Spinal cord (tissue), 10 donors: ENCODE measurements around the gene PTPN3. TPM values are rescaled to one million over a fixed set of nuclear protein-coding genes. Genes with fewer than 3 reads are reported as not detected.

Experiments used
- DNase-seq, 6 donors: peaks; one replicate each; pipeline versions ENCODE4 v3.0.0 to v3.0.0-alpha.2; 2013 to 2015; ENCODE audit warnings: low spot score in 6 of 6, low read depth in 4 of 6
- H3K27ac ChIP-seq: one replicate; pipeline ENCODE4 v1.5.1; 2013; ENCODE audit warnings: low read depth, low read length, control low read depth
- H3K27me3 ChIP-seq: one replicate; pipeline ENCODE4 v1.6.1; 2013; ENCODE audit warnings: low read length; ENCODE audit not compliant: control insufficient read depth, insufficient read depth
- H3K36me3 ChIP-seq: one replicate; pipeline ENCODE4 v1.6.1; 2013; ENCODE audit warnings: low read length; ENCODE audit not compliant: control insufficient read depth, insufficient read depth
- H3K4me1 ChIP-seq: one replicate; pipeline ENCODE4 v1.6.1; 2013; ENCODE audit warnings: low read length; ENCODE audit not compliant: control insufficient read depth, insufficient read depth
- H3K4me3 ChIP-seq: one replicate; pipeline ENCODE4 v1.5.1; 2013; ENCODE audit warnings: low read depth, low read length, control low read depth
- H3K9me3 ChIP-seq: one replicate; pipeline ENCODE4 v1.6.1; 2013; ENCODE audit warnings: low read length; ENCODE audit not compliant: control insufficient read depth, insufficient read depth
- WGBS: methylation state at CpG from one replicate; pipeline ENCODE4 v1.1.5; 2013; ENCODE audit warnings: missing lambda C conversion rate; ENCODE audit not compliant: insufficient coverage; 5-methylcytosine and 5-hydroxymethylcytosine counted together
- polyA plus RNA-seq, 2 donors: library from polyadenylated mRNA; unstranded; fragments of 120-200 nt; gene quantifications; one replicate each; pipeline ENCODE4 v1.2.1, GENCODE V29; 2013; ENCODE audit not compliant: insufficient read length in 2 of 2
- total RNA-seq, 2 donors: library from RNA; depleted of rRNA in 1 of 2; stranded (reverse); fragments of 120-200 nt in 1 of 2; fragments of >200 nt in 1 of 2; gene quantifications; one replicate each; pipeline versions ENCODE4 v1.2.3 to v1.2.4, GENCODE V29; 2013 to 2014
- donor health status: healthy.

PTPN3 gene
- total and polyA plus RNA-seq, 4 donors, result 2.3 to 8.1 (median 7.1) TPM

DNA sequence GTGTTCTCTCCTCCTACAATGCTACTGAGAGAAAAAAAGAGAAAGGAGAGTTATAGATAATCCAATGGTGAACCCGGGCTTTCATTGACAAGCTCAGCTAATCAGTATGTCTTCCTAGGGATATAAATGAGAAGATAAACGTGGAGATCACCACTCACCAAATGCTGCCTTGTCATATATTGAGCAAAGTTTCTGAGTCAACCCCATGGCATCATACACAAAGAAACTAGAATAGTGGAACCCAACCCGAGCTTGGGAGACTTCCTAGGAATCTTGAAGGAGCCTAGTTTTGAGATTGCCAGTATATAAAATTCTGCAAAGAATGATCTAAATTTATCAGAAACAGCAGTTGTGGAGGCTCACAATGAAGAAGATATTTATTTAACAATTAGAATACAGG, 47.8 kb downstream of the PTPN3 start:
- WGBS, result no CpG with 5 or more reads among the region's 3 CpGs
- Histone ChIP-seq H3K27ac (no peak overlapping the region), H3K4me1 (no peaks in the 10 kb centered on the region), H3K9me3 (no peaks in the 10 kb centered on the region), H3K27me3 (no peaks in the 10 kb centered on the region), H3K4me3 (no peak overlapping the region), H3K36me3 (no peaks in the 10 kb centered on the region)
- DNase-seq, result no peak

DNA sequence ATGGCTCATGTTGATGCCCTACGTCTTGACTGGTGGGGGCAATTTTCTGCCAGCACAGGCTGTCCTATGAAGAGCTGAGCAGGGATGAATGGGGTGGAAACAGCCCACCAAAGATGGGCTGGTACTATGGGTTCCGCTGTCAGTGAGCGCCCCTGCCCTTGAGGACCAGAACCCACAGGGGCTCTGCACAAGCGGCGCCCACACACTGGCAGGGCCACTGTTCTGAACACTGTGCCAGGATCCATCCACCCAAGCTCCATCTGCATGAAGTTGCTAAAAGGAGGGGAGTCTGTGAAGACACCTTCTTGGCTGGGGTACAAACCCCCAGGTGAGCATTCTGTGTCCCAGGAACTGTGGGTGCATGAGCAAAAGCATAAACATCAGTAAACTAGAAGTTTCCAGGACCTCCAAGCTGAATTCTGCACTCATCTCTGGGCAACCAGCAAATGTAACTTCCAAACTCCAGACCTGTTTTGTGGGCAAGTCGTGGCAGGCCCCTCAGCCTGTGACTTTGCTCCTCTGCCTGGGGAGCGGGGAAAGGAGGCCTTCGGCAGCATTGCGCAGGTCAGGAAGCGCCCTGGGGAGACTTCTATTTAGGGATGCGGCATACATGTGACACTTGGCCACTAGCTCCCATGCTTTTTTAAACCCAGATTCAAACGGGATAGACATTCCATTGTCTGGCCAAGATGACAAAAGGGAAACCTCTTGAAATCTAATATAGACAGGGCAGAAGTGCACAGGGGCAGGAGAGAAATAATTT, 48.9 kb downstream of the PTPN3 start:
- Histone ChIP-seq H3K4me1 (no peaks in the 10 kb centered on the region), H3K27ac (no peak overlapping the region), H3K36me3 (no peaks in the 10 kb centered on the region), H3K27me3 (no peaks in the 10 kb centered on the region), H3K4me3 (no peak overlapping the region), H3K9me3 (no peaks in the 10 kb centered on the region)
- no peak for DNase-seq
- WGBS, result 89% methylated on average over 9 of the region's 12 CpGs

DNA sequence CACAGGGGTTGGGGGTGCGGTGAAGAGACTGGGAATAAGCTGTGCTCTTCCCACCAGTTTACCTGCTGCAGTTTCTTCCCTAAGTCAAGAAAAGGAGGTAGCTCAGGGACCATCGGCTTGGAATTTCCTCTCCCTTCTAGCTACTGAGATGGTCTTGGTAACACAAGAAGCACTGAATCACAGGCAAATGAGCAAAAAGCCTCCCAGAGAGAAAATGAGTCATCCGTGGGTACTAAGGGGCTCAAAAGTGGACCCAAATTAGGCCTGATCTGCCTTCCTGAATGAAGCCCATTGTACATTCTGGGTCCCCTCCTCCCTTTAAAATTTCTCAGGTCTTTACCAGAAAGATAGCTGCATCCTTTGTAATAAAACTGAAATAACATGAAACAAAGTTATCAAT, 49.9 kb downstream of the PTPN3 start:
- DNase-seq, result no peak
- Histone ChIP-seq H3K9me3 (no peaks in the 10 kb centered on the region), H3K4me1 (no peaks in the 10 kb centered on the region), H3K4me3 (no peak overlapping the region), H3K27me3 (no peaks in the 10 kb centered on the region), H3K36me3 (no peaks in the 10 kb centered on the region), H3K27ac (no peak overlapping the region)
- 85% methylated on average over 2 of the region's 3 CpGs for WGBS

DNA sequence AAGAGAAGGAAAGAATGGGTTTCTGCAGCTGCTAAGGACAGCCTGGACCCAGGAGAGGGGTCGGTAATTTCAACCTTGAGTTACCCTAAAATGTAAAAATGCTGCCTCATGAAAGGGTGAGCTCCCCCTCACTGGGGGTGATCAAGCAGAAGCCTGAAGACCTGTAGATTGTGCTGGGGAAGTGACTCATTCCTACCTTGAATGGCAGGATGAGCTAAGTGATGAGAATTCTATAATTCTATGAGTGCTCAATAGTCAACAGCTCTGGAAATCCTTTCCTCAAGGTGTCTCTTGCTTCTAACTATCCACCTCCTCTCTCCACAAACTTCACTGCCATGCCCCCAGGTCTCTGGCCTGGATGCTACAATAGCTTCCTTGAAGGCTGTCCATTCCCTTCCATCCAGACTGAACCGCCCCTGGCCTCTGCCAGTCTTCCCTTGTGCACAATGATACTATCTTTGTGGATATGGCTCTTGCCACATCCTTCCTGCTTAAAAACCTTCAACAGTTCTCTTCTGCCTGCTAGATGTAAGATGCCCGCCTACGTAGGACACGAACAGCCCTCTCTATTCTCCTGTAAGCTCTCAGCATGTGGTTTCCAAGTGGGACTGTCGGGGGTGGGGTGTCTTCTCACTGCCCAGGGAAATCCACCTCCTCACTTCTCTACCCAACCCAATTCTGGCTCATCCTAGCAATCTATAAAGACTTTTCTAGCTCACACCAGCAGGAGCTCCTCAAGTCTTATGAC, 50.6 kb downstream of the PTPN3 start:
- Histone ChIP-seq H3K27me3 (no peaks in the 10 kb centered on the region), H3K4me3 (no peak overlapping the region), H3K4me1 (no peaks in the 10 kb centered on the region), H3K36me3 (no peaks in the 10 kb centered on the region), H3K9me3 (no peaks in the 10 kb centered on the region), H3K27ac (no peak overlapping the region)
- WGBS, result 69% methylated on average over 5 of the region's 6 CpGs
- no peak for DNase-seq

DNA sequence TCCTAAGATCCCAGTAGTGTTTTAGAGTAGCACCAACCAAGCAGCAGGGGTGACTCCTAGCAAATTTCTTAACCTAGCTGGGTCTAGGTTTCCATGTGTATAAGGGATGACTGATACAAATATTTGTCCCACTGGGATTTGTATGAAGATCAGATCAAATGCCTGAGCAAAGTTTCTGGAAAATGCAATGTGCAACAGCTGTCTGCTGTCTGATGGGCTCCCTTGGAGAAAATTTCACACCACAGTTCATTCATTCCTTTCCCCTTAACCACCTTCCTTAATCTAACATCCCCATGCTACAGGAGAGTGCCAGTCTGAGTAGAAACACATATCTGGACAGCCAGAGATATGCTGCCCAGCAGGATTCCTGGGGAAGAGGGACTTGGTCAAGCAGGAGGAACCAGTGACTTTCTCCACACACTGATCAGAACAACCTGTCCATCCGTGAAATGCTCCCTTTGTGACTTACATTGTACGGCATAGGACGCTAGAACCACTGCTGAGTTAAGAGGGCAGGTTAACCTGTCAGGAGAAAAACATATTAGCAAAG, 53.3 kb downstream of the PTPN3 start:
- peaks cover 3% of the 10 kb centered on the region for H3K4me1 ChIP-seq
- H3K9me3 ChIP-seq, result no peaks in the 10 kb centered on the region
- no peak overlapping the region for H3K27ac ChIP-seq
- no peak for DNase-seq
- H3K36me3 ChIP-seq, result no peaks in the 10 kb centered on the region
- H3K4me3 ChIP-seq, result no peak overlapping the region
- WGBS, result 96% methylated on average over 3 of the region's 3 CpGs
- H3K27me3 ChIP-seq, result no peaks in the 10 kb centered on the region

DNA sequence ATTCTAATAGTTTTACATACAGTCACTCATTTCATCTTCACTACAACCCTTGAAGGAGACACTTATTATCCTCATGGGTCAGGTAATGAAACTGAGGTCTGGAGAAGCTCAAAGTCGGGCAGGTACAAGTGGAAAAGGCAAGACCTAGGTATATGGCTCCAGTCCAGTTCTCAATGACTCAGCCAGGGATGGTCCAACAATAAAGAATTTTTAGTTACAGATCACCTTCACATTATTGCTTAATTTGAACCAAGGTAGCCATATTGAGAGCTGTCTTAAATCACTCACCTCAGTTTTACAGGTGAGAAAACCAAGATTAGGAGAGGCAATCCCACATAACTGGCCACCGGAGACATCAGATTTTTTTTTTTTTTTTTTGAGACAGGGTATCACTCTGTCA, 55.4 kb downstream of the PTPN3 start:
- no peak overlapping the region for H3K4me3 ChIP-seq
- no peaks in the 10 kb centered on the region for H3K9me3 ChIP-seq

DNA sequence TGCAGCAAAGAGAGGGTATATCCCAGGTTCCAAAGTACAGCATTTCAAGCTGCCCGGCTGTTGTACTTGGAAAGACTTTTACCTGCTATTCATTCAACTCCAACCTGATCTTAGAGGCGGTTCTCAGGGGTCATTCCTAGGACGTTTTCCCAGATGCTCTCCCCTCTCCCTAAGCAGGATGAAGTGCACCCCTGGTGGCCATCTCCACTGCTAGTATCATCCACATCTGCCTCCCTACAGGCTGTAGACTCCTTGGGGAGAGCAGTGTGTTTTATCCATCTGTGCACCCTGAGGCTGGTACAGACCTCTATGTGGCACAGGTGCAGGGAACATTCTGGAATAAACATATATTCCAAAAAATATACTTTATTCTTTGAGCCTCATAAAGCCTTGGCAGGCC, 56.8 kb downstream of the PTPN3 start:
- Histone ChIP-seq H3K36me3 (no peaks in the 10 kb centered on the region), H3K4me3 (no peak overlapping the region), H3K27me3 (no peaks in the 10 kb centered on the region), H3K27ac (no peak overlapping the region), H3K4me1 (peaks cover 3% of the 10 kb centered on the region), H3K9me3 (no peaks in the 10 kb centered on the region)
- WGBS, result 62% methylated on average over 2 of the region's 3 CpGs
- DNase-seq, result no peak

More for the DNA sequence above, 55.4 kb downstream of the PTPN3 start:
- no peaks in the 10 kb centered on the region for H3K36me3 ChIP-seq
- 100% methylated on average over 1 of the region's 2 CpGs for WGBS
- no peaks in the 10 kb centered on the region for H3K27me3 ChIP-seq
- no peak for DNase-seq
- H3K27ac ChIP-seq, result no peak overlapping the region
- peaks cover 3% of the 10 kb centered on the region for H3K4me1 ChIP-seq

DNA sequence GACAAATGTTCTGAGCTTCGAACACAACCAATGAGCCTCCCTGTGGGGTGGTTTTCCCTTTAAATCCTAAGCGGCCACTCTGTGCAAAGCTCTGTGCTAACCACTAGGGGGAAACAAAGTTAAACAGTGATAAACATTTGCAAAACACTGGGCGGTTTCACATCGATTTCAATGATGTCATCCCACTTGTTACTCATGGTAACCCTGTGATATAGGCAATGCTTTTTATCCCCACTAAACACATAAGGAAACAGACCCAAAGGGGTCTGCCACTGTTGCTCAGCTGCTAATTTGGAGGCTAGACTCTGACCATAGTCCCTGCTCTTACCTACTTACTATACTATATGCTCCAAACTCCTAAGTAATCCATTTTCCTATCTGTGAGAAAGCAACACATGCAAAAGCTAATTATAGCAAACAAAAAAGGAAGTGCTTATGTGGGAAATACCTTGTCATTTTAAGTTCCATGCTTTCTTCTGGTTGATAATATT, 57.3 kb downstream of the PTPN3 start:
- Histone ChIP-seq H3K36me3 (no peaks in the 10 kb centered on the region), H3K4me1 (peaks cover 3% of the 10 kb centered on the region), H3K27ac (no peak overlapping the region), H3K4me3 (no peak overlapping the region), H3K9me3 (no peaks in the 10 kb centered on the region), H3K27me3 (no peaks in the 10 kb centered on the region)
- WGBS, result 9% methylated on average over 3 of the region's 4 CpGs
- DNase-seq, result peak in 5 of 6 donors; percentile 29 to 79 (median 42)

DNA sequence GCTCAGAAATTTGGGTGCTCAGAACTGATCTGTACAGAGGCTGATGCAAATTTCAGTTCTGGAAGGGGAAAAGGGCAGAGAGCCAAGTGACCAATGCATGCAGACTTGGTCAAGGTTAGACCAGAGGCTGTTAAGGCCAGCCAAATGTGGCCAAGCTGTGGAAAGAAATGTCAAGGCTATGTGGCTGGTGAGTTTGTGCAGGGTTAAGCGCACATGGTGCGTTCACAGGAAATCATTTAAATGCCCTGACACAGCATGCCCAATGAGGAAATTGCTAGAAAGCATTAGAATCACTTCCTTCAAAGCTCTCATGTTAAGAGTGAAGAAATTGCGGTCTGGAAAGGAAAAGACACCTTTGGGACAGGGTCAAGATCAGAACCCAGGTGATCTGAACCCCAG, 58.0 kb downstream of the PTPN3 start:
- no peak for DNase-seq
- H3K4me1 ChIP-seq, result peaks cover 3% of the 10 kb centered on the region
- H3K9me3 ChIP-seq, result no peaks in the 10 kb centered on the region
- H3K27me3 ChIP-seq, result no peaks in the 10 kb centered on the region
- no CpG with 5 or more reads among the region's 3 CpGs for WGBS
- no peaks in the 10 kb centered on the region for H3K36me3 ChIP-seq
- H3K4me3 ChIP-seq, result no peak overlapping the region
- H3K27ac ChIP-seq, result no peak overlapping the region
